Erythroblast (primary cell): Measurements from ENCODE around the gene TBC1D16.

ENCODE experiments used
- GATA1 ChIP-seq: IDR thresholded peaks from 2 replicates; pipeline ENCODE4 v1.6.1; 2011; ENCODE audit warnings: low read depth, mild to moderate bottlenecking, control low read depth, low read length, moderate library complexity
- POLR2A ChIP-seq: IDR thresholded peaks from 2 replicates; pipeline ENCODE4 v1.6.1; 2011; ENCODE audit warnings: mild to moderate bottlenecking, low read length

DNA sequence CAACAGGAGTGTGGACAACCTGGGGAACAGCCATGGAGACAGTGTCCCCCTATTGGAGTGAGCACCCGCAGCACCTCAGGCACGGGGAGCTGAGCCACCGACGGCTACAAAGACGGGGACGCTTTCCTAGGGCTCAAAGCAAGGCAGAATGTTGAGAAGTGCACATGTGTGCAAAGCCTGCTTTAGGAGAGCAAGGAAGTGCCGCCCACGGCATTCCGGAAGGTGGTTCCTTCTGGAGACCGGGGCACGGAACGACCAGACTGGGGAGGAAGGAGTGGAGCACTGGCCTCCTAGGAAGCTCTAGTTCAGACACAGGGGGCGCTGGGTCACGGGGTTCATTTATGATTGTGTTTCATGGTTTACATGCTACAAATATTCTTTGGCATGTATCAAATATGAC is 52.2 kb downstream of the TBC1D16 start:
- TF ChIP-seq POLR2A (no peak), GATA1 (no peak)
